Esophagus squamous epithelium (tissue), 5 donors: ENCODE measurements around the gene PSMB4. TPM values are rescaled to one million over a fixed set of nuclear protein-coding genes. Genes with fewer than 3 reads are reported as not detected.

Experiments
- DNase-seq: peaks from one replicate; lab custom pipeline; 2025; lab: John Stamatoyannopoulos, UW
- H3K27ac ChIP-seq, 4 donors: fragments of 200-600 bp; sonication (generic); one replicate each; pipeline ENCODE4 v1.5.1; 2016 to 2019; ENCODE audit warnings: mild to moderate bottlenecking in 1 of 4
- H3K27me3 ChIP-seq, 4 donors: fragments of 200-600 bp; sonication (generic); 1 replicate in 3 of 4; 2 replicates in 1 of 4; pipeline versions ENCODE4 v1.5.1 to v1.6.0; 2017 to 2021; ENCODE audit warnings: antibody characterized with exemption in 1 of 4
- H3K36me3 ChIP-seq, 3 donors: fragments of 200-600 bp; sonication (generic); one replicate each; pipeline ENCODE4 v1.5.1; 2016 to 2019
- H3K4me1 ChIP-seq, 3 donors: fragments of 200-600 bp; sonication (generic); one replicate each; pipeline ENCODE4 v1.5.1; 2017 to 2019
- H3K4me3 ChIP-seq, 4 donors: fragments of 200-600 bp; sonication (generic); 1 replicate in 3 of 4; 2 replicates in 1 of 4; pipeline ENCODE4 v1.5.1; 2016 to 2019; ENCODE audit warnings: mild to moderate bottlenecking in 2 of 4, moderate library complexity in 1 of 4
- H3K9me3 ChIP-seq, 3 donors: fragments of 200-600 bp; sonication (generic); one replicate each; pipeline ENCODE4 v1.5.1; 2016 to 2019
- POLR2A ChIP-seq, 4 donors: fragments of 450-650 bp; IDR thresholded peaks; one replicate each; pipeline ENCODE4 v1.6.1; 2017; ENCODE audit warnings: antibody characterized with exemption in 4 of 4, mild to moderate bottlenecking in 4 of 4, moderate library complexity in 3 of 4
- WGBS, 2 donors: methylation state at CpG; one replicate each; pipeline ENCODE4 v1.1.5; 2018; 5-methylcytosine and 5-hydroxymethylcytosine counted together
- intact Hi-C: fragments of 100-400 bp; cut with DNase I; formaldehyde crosslinking; loops from one replicate; pipeline ENCODE4 v1.15.0; 2022
- total RNA-seq, 4 donors: library from RNA; depleted of rRNA; stranded (reverse); fragments of >200 nt; gene quantifications; one replicate each; pipeline ENCODE4 v1.1.0, GENCODE V29; 2016
- TF ChIP-seq, protein P1 (sequence below), 6 experiments: fragments of 450-650 bp in 4 of 6; fragments of 200-600 bp in 2 of 6; sonication (generic) in 2 of 6; IDR thresholded peaks; one replicate each; pipeline ENCODE4 v1.5.1; 2016 to 2019; ENCODE audit warnings: antibody characterized with exemption in 6 of 6, mild to moderate bottlenecking in 4 of 6, moderate library complexity in 4 of 6
- donor health status: DM: yes; HTN: yes; CAD: no.

The PSMB4 gene
- total RNA-seq, 4 donors from 2014 or later: 114 to 203 (median 186) TPM

DNA sequence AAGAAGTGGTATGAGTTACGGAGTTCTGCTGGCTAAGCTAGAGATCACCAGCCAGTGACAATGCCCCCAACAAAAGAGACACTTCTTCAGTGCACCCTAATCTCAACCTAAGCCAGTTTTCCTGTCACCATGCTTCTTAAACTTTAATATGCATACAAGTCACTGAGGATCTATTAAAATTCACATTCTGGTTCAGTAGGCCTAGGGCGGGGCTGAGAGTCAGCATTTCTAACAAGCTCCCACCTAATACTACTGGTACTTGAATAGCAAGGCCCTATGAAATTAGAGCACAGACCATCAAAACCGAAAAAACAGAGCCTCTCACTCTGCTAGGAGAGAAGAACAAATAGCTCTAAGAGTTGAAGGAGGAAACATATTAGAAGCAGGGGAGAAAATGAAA, 7.9 kb downstream of the PSMB4 start:
- H3K4me3 ChIP-seq: no peak overlapping the region
- H3K27ac ChIP-seq: no peak overlapping the region
- H3K27me3 ChIP-seq: no peaks in the 10 kb centered on the region
- H3K36me3 ChIP-seq: peaks cover 21 to 100% (median 48%) of the 10 kb centered on the region in 3 donors
- no peaks in the 10 kb centered on the region for H3K9me3 ChIP-seq
- TF ChIP-seq POLR2A (IDR thresholded peaks at IDR 0.05): no peak
- TF ChIP-seq, protein P1, sequence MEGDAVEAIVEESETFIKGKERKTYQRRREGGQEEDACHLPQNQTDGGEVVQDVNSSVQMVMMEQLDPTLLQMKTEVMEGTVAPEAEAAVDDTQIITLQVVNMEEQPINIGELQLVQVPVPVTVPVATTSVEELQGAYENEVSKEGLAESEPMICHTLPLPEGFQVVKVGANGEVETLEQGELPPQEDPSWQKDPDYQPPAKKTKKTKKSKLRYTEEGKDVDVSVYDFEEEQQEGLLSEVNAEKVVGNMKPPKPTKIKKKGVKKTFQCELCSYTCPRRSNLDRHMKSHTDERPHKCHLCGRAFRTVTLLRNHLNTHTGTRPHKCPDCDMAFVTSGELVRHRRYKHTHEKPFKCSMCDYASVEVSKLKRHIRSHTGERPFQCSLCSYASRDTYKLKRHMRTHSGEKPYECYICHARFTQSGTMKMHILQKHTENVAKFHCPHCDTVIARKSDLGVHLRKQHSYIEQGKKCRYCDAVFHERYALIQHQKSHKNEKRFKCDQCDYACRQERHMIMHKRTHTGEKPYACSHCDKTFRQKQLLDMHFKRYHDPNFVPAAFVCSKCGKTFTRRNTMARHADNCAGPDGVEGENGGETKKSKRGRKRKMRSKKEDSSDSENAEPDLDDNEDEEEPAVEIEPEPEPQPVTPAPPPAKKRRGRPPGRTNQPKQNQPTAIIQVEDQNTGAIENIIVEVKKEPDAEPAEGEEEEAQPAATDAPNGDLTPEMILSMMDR (IDR thresholded peaks at IDR 0.05): no peak
- no peaks in the 10 kb centered on the region for H3K4me1 ChIP-seq
- intact Hi-C loops: no loop called here
- WGBS, 2 donors: 91 to 92% methylated on average over 2 of the region's 3 CpGs
- DNase-seq: no peak

DNA sequence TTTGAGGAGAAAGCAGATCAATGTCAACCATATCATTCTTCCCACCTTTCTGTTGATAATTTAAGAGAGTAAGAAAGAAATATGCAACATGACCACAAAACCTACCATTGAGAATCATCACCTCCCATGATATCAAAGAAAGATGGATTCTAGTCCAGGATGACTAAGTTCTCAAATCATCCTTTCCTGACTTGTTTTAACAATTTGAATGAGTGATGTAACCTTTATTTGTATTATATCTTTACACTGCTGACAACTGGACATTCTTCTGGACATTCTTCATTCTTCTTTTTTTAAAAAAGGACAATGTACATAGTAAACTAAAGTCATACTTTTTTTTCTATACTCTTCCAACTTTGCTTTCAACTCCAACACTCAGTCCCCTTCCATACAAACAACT, 9.5 kb downstream of the PSMB4 start:
- peaks cover 21 to 100% (median 41%) of the 10 kb centered on the region in 3 donors for H3K36me3 ChIP-seq
- intact Hi-C loops: no loop called here
- no peak for TF ChIP-seq POLR2A (IDR thresholded peaks at IDR 0.05)
- TF ChIP-seq, protein P1 (IDR thresholded peaks at IDR 0.05): no peak

DNA sequence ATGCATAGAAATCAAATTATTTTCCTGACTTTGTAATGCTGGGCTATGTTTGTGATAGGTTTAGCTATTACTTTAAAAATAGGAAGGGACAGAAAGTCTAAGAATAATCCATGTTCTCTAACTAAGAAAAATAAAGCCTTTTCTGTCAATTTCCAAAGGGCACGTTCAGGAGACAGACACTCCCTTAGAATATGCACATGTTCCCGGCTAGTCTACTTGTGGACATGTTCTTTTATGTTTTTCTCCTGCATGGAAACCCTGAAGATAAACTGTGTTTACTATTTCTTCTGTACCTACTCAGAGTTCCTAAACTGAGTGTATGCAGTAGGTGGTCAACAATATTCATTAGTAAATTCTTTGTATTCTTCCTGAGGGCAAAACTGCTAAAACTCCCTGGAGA, 12.5 kb downstream of the PSMB4 start:
- Histone ChIP-seq H3K9me3 (no peaks in the 10 kb centered on the region), H3K27ac (no peak overlapping the region), H3K4me1 (no peaks in the 10 kb centered on the region), H3K4me3 (no peak overlapping the region), H3K27me3 (no peaks in the 10 kb centered on the region), H3K36me3 (peaks cover 11 to 100% (median 29%) of the 10 kb centered on the region in 3 donors)
- 77 to 94% methylated on average over 2 of the region's 2 CpGs for WGBS, 2 donors
- DNase-seq: no peak
- intact Hi-C loops: no loop called here
- TF ChIP-seq, protein P1 (IDR thresholded peaks at IDR 0.05): no peak
- TF ChIP-seq POLR2A (IDR thresholded peaks at IDR 0.05): no peak

More for the DNA sequence above, 9.5 kb downstream of the PSMB4 start:
- DNase-seq: no peak
- Histone ChIP-seq H3K4me1 (no peaks in the 10 kb centered on the region), H3K9me3 (no peaks in the 10 kb centered on the region), H3K27ac (no peak overlapping the region), H3K27me3 (no peaks in the 10 kb centered on the region), H3K4me3 (no peak overlapping the region)

DNA sequence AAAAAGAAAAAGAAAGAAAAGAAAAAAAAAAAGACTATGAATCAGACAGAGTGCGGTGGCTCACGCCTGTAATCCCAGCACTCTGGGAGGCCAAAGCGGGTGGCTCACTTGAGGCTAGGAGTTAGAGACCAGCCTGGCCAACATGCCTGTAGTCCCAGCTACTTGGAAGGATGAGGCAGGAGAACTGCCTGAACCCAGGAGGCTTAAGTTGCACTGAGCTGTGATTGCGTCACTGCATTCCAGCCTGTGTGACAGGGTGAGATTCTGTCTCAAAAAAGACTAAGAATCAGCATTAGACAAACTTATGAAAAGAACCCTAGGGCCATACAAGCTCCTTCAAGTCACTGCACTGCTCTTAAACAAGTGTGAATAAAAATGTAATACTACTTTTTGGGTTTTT, 16.9 kb downstream of the PSMB4 start:
- H3K36me3 ChIP-seq: peaks cover 0 to 100% (median 13%) of the 10 kb centered on the region in 3 donors
- no peaks in the 10 kb centered on the region for H3K4me1 ChIP-seq
- intact Hi-C loops: no loop called here
- no peaks in the 10 kb centered on the region for H3K9me3 ChIP-seq
- no peak for DNase-seq
- H3K4me3 ChIP-seq: no peak overlapping the region
- WGBS, 2 donors: 98% methylated on average over 4 of the region's 4 CpGs
- TF ChIP-seq POLR2A (IDR thresholded peaks at IDR 0.05): no peak
- TF ChIP-seq, protein P1 (IDR thresholded peaks at IDR 0.05): no peak
- H3K27me3 ChIP-seq: no peaks in the 10 kb centered on the region
- H3K27ac ChIP-seq: no peak overlapping the region

DNA sequence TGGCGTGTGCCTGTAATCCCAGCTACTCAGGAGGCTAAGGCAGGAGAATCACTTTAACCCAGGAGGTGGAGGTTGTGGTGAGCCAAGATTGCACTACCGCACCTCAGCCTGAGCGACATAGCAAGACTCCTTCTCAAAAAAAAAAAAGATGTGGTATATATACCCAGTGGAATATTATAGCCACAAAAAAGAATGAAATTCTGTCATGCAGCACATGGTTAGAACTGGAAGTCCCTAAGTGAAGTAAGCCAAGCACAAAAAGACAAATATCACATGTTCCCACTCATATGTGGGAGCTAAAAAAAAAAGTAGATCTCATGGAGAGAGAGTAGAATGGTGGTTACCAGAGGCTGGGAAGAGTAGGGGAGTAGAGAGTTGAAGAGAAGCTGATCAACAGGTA, 18.7 kb downstream of the PSMB4 start:
- no peaks in the 10 kb centered on the region for H3K27me3 ChIP-seq
- WGBS, 2 donors: 93 to 100% methylated on average over 3 of the region's 3 CpGs
- no peaks in the 10 kb centered on the region for H3K4me1 ChIP-seq
- TF ChIP-seq POLR2A (IDR thresholded peaks at IDR 0.05): no peak
- no peaks in the 10 kb centered on the region for H3K9me3 ChIP-seq
- DNase-seq: no peak
- H3K36me3 ChIP-seq: peaks cover 0 to 100% (median 14%) of the 10 kb centered on the region in 3 donors
- H3K4me3 ChIP-seq: no peak overlapping the region
- intact Hi-C loops: no loop called here
- H3K27ac ChIP-seq: no peak overlapping the region

DNA sequence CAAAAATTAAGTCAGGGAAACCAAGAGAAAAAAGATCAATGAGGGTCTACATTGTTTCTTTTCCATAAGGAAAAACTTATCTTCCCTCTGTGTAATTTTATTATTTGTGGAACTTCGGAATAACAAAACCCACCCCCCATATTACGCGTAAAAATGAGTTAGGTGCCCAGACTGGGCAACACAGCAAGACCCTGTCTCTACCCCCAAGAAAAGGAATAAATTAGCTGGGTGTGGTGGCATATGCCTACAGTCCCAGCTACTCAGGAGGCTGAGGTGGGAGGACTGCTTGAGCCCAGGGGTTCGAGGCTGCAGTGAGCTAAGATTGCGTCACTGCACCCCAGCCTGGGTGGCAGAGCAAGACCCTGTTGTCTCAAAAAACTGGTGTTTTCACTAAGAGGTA, 20.4 kb downstream of the PSMB4 start:
- intact Hi-C loops: no loop called here
- Histone ChIP-seq H3K27ac (no peak overlapping the region), H3K9me3 (no peaks in the 10 kb centered on the region), H3K27me3 (no peaks in the 10 kb centered on the region), H3K36me3 (peaks cover 0 to 100% (median 17%) of the 10 kb centered on the region in 3 donors), H3K4me3 (no peak overlapping the region), H3K4me1 (no peaks in the 10 kb centered on the region)
- WGBS, 2 donors: 73 to 95% methylated on average over 4 to 5 of the region's 5 CpGs
- no peak for DNase-seq
- TF ChIP-seq, protein P1 (IDR thresholded peaks at IDR 0.05): no peak
- TF ChIP-seq POLR2A (IDR thresholded peaks at IDR 0.05): no peak
